ENCODE results near the gene RCOR1.

Gene RCOR1

DNA sequence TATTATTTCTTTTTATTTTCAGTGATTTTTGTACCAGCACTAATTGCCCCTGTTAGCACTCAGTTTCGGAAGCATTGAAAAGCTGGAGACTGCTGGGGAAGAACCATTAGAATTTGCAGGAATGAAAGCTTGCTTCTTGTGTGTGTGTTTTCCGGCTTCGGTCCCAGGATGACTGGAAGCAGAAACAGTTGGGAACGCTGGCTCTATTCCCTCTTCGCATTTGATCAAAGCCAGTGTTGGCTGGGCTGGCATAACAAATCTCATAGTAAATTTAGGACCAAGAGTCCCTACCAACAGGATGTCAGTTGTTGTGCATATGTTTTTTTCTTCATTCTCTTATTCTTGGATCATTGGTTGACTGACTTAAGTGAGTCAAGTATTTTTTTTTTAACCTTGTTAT is 131.2 kb downstream of the RCOR1 start:
- no peak for DNase-seq (ENCODE audit: low read depth)

DNA sequence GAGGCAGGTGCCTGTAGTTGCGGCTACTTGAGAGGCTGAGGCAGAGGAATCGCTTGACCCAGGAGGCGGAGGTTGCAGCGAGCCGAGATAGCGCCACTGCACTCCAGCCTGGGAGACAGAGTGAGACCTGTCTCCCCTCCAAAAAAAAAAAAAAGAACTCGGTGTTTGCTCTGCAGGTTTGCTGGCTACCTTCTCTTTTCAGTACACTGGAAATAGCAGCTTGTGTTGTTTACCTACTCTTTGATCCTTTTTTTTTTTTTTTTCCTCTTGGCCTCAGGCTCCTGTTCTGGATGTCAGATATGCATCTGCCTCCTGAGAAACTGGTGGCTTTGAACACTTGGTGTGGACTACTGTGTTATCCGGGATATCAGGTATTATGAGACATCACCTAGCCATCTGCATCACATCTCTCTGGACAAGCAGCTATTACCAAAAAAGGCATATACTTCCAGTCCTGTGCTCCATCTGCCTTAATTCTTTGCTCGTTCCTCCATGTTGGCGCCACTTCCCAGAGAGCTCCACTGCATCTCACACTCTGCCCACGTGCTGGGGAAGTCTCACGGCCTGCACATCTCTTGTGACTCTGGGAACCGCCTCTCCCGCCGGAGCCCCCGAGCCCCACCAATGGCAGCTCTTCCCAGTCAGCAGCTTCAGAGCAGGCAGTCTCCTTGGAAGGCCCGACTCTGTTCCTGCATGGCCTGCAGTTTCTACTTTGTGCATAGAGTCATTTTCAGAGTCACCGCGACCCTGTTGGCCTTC is 133.9 kb downstream of the RCOR1 start:
- no peak for DNase-seq (ENCODE audit: low read depth)

DNA sequence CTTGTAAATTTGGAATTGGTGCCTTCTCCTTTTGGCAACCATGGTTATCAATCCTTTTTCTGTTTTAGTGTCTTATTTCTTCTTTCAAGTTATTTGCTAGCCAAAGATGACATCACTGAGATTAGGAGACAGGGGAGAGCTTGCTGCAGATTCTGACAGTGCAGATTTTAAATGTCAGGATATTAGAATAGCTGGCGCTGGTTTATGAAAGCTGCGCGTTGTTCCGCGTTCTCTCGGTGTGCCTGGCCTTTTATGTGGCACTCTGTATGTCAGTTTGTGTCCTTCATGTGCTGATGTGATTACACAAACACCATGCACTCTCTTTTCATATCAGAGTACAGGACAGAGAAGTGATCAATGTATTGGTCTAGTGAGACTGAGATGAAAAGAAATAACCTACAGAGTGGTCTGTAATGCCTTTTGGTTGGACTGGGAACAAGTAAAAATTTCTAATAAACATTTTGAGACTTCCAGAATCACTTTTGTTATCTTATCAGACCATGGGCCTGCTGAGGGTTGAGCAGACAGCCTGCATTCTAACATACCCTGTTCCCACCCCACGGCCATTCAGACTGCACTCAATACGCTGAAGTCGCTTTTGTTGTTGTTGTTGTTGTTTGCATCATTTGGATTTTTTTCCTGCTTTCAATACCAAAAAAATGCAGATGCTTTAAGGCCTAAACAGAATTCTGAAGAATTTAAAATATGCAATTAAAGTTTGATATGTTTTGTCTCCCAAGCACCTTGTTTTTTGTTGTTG is 135.1 kb downstream of the RCOR1 start:
- DNase-seq (ENCODE audit: low read depth): no peak

DNA sequence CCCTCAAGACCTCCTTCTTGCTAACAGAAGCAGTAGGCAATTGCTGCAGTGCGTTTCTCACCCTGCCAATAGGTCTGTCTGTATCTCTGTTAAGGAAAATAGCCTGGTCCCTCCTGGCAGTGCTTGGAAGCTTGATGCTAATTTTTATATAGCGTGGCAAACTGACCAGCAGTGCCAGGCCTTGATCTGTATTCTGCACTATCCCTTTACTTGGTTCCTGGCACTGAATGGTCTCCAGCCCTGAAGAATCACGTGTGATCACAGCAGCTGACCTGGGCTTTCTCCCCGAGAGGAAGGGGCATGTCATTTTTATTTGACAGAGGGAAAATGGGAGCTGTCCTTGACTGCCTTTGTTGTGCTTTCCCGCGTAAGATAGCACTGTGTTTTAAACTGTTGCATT is 136.1 kb downstream of the RCOR1 start:
- DNase-seq (ENCODE audit: low read depth): no peak

DNA sequence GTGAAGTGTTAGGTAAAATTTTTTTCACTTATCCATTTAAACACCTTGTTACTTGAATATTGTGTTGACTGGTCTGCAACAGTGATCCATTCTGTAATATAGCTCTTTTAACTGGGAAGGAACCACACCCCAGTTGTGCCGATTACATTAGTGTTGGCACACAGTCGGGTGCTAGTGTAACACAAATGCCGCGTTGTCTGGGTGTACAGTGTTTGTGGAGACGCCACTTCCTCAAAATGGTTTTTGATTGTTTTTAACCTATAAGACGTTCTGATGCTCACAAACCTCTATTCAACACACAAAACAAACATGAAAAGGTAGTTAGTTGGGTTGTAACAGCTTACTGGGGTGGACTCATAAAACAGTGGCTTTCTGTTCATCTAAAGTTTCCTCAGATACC is 136.8 kb downstream of the RCOR1 start:
- no peak for DNase-seq (ENCODE audit: low read depth)

DNA sequence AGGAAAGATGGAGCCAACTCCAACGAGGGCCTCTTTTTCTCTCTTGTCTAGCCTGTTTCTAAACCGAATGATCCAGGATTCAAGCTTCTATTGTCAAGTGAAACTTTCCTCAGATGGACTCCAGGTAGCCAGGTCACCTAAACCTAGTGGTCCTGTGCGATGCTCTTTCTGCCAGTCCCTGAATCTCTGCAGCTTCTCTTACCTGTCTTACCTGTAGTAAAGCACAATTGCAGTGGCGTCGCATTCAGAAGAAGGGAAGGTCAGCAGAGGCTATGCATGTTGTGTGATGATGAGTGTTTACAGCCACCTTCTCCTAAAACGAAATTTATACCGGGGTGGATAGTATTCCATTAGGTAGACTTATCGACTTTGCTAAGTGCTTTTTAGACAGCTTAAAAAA is 137.4 kb downstream of the RCOR1 start:
- no peak for DNase-seq (ENCODE audit: low read depth)

DNA sequence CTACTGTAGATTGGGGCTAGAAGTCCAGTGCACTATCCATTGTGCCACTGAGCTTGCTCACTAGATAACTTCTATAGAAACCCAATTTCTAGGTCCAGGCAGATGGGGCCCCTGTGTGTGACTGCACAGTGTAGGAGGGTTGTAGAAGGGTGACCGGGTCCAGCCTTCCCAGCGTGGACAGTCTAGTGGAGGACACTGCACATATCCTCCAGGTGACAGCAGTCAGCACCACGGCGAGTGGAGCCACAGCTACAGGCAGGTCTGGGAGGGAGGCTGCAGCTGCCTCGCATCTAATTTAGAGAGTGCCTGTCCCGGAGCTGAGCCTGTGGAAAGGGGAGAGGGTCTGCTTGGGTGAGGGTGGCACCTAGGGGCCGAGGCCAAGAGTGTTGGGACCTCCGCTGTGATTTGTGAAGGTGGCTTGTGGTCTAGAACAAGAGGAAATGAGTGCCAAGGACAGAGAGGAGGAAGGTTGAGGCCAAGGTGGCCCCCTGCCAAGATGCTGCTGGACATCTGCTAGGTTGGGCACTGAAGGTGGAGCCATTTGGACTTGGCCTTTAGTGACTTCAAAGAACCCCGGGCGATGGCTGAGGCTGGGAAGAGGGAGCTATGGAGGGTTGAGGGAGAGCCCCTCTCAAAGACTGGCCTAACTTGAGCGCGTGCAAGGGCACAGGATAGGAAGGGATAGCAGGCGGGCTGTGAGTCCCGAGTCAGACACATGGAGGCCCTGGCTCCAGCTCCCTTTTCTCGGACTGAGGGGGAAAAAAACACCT is 138.8 kb downstream of the RCOR1 start:
- no peak for DNase-seq (ENCODE audit: low read depth)

DNA sequence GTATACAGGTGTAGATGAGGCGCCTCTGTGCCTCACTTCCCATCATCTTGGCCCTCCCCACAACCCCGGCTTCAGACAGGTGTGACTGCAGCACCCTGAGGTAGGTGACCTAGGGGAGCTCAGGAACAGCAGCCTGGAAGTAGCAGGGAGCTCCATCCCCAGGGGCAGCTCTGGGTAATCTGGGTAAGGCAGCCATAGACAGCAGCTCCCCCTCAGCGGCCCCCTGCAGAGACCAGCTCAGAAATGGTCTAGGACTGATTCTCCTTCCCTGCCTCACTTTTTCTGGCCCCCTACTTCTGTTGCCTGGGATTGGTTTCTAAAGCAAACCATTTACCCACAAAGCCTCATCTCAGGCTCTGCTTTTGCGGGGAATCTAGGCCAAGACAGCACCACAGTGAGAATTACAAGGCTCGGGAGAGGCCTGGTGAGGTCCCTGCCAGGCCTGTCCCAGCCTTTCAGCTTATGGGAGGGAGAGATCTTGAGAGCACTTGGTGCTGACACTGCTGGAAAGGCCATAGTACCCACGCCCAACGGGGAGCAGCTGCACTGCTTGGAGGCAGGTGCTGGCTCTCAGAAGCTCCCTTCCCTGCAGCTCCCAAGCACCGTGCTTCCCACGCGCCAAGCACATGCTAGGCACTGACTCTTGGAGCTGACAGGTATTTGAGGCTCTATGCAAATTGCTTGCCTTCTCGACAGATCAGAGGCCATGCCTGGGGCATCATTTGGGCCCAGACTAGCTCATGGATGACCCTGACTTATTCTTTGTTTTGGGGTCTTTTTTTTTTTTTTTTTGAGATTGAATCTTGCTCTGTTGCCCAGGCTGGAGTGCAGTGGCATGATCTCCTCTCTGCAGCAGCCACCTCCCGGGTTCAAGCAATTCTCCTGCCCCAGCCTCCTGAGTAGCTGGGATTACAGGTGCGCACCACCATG is 139.7 kb downstream of the RCOR1 start:
- DNase-seq (ENCODE audit: low read depth): no peak

DNA sequence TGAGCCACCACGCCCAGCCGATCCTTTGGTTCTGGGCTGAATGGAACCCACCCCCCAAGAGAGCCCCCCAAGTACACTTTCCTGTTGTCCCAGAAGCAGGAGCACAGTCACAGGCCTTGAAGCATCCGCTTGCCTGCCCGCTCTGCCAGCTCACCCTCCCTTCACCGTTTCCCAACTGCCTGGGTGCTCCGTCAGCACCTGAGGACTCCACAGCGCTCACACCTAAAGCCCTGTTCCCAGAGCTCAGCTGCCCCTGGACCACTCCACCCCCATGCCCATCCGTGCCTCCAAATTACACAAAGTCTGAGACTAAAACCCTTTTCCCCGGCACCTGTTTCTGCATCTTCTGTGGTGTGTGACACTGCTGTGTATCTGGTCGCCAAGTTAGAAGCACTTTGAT is 140.5 kb downstream of the RCOR1 start:
- DNase-seq (ENCODE audit: low read depth): no peak

DNA sequence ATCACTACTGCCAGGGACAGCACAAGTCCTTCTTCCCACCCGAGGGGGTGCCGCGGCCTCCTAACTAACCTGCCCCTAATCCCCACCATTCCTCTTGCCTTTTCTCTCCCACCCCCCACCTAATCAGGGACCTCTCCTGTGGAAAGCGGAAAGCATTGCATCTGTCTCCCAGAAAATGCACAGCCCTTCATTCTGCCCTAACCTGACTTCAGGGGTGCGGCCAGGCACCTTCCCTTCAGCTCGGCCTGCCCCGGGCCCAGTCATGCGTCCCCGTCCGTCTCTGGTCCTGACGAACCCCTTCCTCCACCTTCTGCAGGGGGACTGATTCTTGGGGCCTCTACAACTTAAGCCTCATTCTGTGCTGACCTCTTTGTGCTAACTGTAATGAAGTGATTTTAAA is 140.9 kb downstream of the RCOR1 start:
- no peak for DNase-seq (ENCODE audit: low read depth)

DNA sequence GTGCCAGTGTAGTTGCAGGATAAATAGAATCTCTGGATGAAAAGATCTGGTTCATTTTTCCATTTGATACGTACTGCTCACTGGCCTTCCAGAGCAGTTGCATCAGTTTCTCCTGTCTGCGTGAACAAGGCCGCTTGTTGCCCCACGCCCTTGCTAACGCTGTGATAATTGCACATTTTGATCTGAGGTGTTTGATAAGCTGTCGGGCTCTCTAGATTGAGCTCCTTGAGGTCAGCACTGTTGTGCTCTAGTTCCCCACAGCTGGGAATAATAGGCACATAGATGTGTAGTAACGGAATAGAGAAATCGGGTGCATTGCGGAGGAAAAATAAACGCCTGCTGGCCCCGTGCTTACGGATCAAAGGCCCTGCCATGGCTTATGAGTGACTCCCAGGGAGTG is 142.0 kb downstream of the RCOR1 start:
- no peak for DNase-seq (ENCODE audit: low read depth)

DNA sequence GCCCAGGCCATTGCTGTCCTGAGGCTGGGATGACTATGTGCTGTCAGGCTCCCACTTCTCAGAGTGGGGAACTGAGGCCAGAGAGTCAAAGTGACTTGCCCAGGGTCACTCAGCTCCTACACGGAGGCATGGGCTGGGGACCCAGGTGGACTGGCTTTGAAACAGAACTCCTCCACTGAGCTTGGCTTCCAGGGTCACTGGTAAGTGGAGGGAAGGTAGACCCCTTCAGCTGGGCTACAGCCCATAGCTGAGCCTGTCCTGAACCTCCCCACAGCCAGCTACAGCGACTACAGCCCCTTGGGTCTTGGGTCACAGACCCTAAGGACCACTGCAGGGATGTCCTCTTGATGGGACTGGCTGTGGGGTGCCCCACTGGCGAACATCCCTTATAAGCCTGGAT is 144.5 kb downstream of the RCOR1 start:
- no peak for DNase-seq (ENCODE audit: low read depth)

DNA sequence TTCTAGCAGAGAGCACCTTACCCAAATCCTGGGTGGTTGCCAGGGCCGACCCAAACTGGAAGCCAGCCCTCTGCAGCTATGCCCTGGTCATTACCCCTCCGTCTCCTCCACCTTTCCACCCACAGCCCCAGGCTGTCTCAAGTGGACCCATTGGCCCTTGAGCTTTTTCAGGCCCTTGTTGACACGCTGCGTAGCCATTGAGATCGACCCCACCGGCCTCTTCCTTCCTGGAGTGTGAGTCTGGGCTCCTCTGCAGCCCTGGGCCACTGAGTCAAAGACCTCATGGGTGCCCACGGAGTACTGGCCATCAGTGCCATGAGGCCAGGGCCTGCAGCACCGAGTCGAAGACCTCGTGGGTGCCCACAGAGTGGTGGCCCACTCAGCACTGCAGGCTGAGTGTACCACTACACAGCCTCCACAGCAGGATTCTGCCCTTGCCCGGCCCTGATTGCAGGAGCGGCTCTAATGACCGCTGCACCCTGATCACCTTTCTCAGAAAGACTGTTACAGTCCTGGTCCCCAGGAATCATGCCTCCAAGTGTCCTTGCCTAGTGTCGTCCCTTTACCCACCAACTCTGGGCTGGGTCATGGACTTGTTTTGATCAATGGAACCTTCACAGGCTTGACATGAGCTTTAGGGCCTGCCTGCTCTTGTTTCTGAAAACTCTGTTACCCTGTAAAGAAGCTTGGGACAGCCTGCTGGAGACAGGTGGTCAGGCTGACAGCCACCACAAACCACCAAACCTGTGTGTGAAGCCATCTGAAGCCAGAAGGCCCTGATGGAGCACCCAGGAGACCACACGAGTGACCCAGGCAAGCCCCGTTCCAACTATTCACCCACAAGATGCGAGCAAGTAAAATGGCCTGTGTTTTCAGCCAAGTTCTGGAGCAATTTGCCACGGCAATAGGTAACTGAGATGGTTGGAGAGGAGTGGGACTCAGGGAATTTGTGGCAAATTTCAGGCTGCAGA is 145.2 kb downstream of the RCOR1 start:
- DNase-seq (ENCODE audit: low read depth): no peak

DNA sequence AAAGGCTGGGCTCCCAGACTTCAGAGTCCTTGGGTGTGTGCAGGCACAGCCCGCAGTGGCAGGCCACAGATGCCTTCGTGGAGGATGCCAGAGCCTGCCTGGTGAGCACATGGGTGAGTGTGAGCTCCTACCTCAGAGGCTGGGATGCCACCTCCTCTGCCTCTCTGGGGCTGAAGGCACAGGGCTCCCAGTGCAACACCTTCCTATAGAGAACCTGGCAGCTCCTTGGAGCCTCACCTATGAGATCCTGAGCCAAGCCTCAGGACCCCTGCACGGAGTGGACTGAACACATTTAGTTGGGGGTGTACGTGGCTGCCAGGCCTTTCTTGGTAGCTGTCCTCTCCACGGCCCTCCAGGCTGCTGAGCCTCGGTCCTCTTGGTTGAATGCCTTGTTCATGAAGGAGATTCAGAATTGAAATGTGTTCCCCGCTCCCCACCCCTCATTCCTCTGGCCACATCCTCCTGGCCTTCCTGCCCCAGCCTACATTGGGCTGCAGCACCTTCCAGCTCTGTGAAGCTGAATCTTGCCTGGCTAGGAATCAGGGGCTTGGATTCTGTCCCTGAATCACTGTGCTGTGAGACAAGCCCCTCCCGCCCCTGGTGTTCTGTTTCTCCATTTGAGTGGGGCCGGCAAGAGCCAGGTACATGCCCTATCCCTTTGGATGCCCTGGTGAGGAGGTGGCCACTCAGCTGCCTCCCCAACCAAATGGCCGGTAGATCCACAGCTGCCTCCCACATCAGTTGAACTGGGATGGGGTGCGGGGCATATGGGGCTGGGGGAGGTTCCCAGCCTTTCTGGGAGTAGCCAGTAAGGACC is 146.1 kb downstream of the RCOR1 start:
- DNase-seq (ENCODE audit: low read depth): no peak

DNA sequence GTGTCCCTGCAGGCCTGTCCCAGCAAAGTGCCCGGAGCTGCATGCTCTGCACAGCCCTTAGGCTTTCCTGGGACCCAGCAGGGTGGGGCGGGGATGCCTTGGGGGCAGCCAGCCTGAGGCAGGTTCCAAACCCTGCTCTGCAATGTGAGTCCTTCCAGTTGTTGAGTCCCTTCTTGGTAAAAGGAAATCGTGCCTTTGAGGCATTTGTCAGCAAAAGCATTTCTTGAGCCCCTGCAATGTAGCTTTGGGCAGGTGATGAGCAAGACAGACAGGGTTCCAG is 146.7 kb downstream of the RCOR1 start:
- no peak for DNase-seq (ENCODE audit: low read depth)

DNA sequence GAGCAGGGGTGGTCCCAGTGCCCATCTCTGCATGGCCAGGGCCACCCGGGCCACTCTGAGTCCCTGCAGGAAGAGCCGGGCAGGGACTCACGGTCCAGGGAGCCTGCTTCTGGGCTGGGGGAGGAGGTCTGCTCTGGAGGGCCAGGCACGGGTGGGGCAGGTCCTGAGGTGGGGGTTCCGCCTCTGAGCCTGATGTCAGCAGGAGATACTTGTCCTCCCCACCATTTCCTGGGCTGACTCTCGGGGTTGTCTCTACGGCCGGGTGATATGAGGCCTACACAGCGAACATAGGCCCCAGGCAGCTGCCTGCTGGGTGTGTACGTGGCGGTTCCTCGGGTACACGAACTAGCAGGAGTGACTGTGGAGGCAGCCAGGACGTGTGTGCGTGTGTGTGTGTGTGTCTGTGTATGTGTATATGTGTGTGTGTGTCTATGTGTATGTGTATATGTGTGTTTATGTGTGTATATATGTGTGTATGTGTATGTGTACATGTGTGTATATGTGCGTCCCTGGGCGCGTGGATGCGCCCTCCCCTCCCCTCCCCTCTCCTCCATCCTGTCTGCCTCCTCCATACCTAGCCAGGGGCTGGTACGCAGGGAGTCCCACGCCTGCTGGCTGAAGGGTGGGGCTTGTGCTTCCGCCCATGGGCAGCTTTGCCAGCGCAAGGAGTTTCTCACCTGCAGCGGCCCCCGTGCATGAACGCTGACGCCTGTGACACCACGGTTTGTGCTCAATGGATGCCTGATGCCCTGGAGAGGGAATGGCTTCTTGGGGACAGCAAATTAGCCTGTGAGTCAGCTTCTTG is 154.4 kb downstream of the RCOR1 start:
- no peak for DNase-seq (ENCODE audit: low read depth)

DNA sequence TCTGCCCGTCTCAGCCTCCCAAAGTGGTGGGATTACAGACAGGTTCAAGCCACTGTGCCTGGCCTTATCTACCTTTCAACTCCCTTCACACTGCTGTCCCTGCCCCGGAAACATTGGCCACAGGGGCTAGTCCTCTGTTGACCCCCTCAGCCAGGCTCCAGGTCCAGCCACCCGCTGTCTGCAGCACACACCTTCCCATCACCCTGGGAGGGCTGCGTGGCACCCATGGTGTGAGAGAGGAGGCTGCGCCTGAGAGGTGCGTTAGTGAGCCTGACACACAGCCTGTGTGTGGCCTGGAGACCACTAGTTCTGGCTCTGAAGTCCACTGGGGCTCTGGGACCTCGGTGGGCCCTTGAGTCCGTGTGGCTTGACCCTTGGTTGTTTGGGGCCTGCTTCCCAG is 156.4 kb downstream of the RCOR1 start:
- DNase-seq (ENCODE audit: low read depth): no peak

DNA sequence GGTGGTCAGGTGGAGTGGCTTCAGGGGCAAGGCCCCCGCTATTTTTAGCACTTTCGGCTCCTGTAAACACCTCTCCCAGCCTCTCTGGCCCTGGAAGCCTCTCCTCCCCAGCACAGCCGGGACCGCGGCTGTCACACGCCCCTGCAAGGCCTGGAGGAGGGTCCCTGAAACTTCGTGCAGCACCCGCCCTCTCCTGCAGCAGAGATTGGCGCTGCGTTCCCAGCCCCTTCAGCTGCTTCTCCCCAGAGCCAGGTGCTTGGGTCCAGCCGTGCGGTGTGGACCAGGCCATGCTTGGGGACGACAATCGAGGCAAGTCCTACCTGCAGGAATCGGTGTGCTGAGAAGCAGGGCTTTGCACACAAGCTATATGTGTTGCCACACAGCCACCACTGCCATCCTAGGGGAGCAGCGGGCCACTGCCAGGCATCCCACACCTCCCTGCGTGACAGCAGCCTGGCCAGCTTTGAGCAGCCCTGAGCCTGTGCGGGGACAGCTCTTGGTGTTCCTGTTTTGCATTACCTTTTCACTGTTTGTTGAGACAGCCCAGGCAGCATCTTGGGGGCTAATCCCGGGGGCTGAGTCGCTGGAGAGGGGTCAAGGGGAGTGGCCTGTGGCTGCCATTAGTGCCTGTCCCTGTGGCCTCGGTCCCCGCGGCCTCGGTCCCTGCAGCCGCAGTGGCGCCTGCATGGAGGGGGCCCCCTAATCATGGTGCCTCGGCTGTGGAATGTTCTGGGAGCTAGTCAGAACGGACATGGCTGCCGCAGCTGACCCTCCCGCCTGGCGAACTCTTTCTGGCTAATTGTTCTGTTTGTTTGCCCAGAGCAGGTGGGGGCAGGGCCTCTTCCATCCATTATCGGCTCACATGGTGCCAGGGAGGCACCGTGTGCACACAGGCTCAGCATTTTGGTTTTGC is 157.2 kb downstream of the RCOR1 start:
- no peak for DNase-seq (ENCODE audit: low read depth)
